ENCODE results near the gene AMBRA1.

- TF ChIP-seq CTCF (IDR thresholded peaks at IDR 0.05): no peak
- TF ChIP-seq POLR2A (IDR thresholded peaks at IDR 0.05): no peak
Measured at GRCh38 chr11:46543564-46543963, 50.3 kb downstream of the AMBRA1 start.
